Activated CD8-positive, alpha-beta T cell treated with anti-CD3 and anti-CD28 coated beads, Interleukin-2, amount 10 ng/mL, durations not matched to agents 7 days and 5 days (primary cell): ENCODE data around the gene DEFB131B. TPM values are rescaled to one million over a fixed set of nuclear protein-coding genes. Genes with fewer than 3 reads are reported as not detected.
"Not testable (repeated sequence)": the region's sequence is repeated elsewhere in the genome, so short reads cannot be mapped to it uniquely, and the experiment has no call there.

Source experiments
- ATAC-seq: fragments of 150-1000 bp; cut with Tn5 transposase; one replicate; pipeline ENCODE4 v1.10.0; 2021; ENCODE audit warnings: moderate library complexity
- CTCF ChIA-PET: fragments of 350-600 bp; sonication (Branson Sonifier 250); formaldehyde crosslinking; loops from one replicate; lab custom pipeline; 2021; ENCODE audit warnings: antibody characterized with exemption; lab: Charles Lee
- POLR2A ChIA-PET: fragments of 350-600 bp; sonication (Branson Sonifier 250); formaldehyde crosslinking; loops from one replicate; lab custom pipeline; 2021; ENCODE audit warnings: antibody characterized with exemption; lab: Charles Lee
- DNase-seq: peaks from one replicate; pipeline ENCODE4 v3.0.0-alpha.2; 2020
- H3K27ac Mint-ChIP-seq: one replicate; pipeline ENCODE4 v1.8.0; 2021; ENCODE audit warnings: mild to moderate bottlenecking, mixed read lengths
- H3K27me3 Mint-ChIP-seq: one replicate; pipeline ENCODE4 v1.8.0; 2021; ENCODE audit warnings: low read depth, mixed read lengths
- H3K36me3 Mint-ChIP-seq: one replicate; pipeline ENCODE4 v1.8.0; 2021; ENCODE audit warnings: low read depth, mixed read lengths
- H3K4me1 Mint-ChIP-seq: one replicate; pipeline ENCODE4 v1.8.0; 2021; ENCODE audit warnings: low read depth, mixed read lengths
- H3K4me3 Mint-ChIP-seq: one replicate; pipeline ENCODE4 v1.8.0; 2021; ENCODE audit warnings: mild to moderate bottlenecking, mixed read lengths
- H3K9me3 Mint-ChIP-seq: one replicate; pipeline ENCODE4 v1.8.0; 2022; ENCODE audit warnings: mixed read lengths; ENCODE audit not compliant: insufficient read depth
- total RNA-seq, 2 experiments: library from RNA; stranded (reverse); gene quantifications; one replicate each; pipeline ENCODE4 v1.2.3, GENCODE V29; 2021

DEFB131B gene, protein sequence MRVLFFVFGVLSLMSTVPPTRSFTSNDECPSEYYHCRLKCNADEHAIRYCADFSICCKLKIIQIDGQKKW
- not detected for total RNA-seq

DNA sequence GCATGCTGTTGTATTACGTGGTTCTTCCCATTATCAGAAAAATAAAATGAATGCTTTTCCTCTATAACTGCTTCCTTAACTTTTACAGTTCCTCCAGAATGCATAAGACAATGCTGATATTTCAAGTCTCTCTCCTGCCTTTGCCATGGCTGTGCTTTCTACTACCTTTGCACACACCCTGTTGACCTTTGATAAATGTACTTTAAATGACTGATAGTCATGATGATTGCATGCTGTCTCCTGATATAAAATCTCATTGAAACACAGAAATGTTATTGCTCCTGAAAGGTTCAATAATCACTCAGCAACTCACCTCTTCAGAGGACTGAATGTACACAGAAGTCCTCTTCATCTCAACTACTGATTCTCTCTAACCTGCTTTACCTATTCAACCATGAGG lies at the start of gene DEFB131B:
Gene DEFB131B, plus strand, starts transcription at position 395 of the 400 bp plus-strand sequence. Its CDS starts 0 bp downstream, at position 395.
- ATAC-seq, POLR2A ChIA-PET, CTCF ChIA-PET, H3K27ac Mint-ChIP-seq, H3K27me3 Mint-ChIP-seq, H3K4me1 Mint-ChIP-seq, DNase-seq, H3K4me3 Mint-ChIP-seq, H3K9me3 Mint-ChIP-seq, H3K36me3 Mint-ChIP-seq: not testable (repeated sequence)

DNA sequence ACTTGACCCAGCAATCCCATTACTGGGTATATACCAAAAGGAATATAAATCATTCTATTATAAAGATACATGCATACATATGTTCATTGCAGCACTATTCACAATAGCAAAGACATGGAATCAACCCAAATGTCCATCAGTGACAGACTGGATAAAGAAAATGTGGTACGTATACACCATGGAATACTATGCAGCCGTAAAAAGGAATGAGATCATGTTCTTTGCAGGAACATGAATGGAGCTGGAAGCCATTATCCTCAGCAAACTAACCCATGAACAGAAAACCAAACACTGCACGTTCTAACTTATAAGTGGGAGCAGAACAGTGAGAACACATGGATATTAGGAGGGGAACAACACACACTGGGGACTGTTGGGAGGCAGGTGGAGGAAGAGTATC lies 49.0 kb upstream of the DEFB131B start:
- ATAC-seq, DNase-seq, POLR2A ChIA-PET, CTCF ChIA-PET, H3K9me3 Mint-ChIP-seq, H3K36me3 Mint-ChIP-seq, H3K4me3 Mint-ChIP-seq, H3K27ac Mint-ChIP-seq, H3K4me1 Mint-ChIP-seq: not testable (repeated sequence)
- H3K27me3 Mint-ChIP-seq = peaks cover 27% of the 10 kb centered on the region

DNA sequence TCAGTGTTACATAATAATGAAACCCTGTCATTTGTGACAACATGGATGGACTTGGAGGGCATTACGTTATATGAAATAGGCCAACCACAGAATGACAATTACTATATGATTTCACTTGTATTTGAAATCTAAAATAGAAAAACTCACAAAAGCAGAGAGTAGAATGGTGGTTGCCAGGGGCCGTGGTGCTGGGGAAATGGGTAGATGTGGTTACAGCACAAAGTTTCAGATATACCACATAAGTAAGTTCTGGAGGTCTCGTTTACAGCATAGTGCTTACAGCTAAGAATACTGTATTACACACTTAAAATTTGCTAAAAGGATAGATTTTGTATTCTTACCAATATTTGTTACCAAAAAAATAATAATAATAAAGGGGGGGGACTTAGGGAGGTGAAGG lies 48.6 kb upstream of the DEFB131B start:
- H3K4me1 Mint-ChIP-seq, H3K4me3 Mint-ChIP-seq, CTCF ChIA-PET, ATAC-seq, H3K36me3 Mint-ChIP-seq, POLR2A ChIA-PET, H3K9me3 Mint-ChIP-seq: not testable (repeated sequence)
- Mint-ChIP-seq H3K27ac (peak overlapping the region; percentile 5), H3K27me3 (peaks cover 30% of the 10 kb centered on the region)
- DNase-seq = peak; percentile 47

DNA sequence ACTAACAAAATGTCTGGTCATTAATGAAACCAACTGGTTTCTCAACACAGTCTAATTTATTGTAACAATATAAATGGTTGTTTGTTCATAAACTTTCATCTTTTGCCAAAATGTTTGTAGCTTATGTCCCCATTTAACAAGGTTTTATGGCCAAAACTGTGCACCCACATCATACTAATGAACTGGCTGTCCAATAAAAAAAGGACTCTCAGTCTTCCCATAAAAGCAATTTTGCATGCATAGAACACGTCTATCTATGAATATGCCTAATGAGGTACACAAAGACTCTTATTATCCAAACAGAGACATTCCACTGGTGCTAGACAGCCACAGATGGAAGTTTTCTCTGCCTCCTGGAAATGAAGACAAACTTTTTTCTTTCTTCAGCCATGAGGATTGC lies 45.4 kb upstream of the DEFB131B start, which contains the start of gene DEFB108B:
Gene DEFB108B, plus strand, starts transcription at position 390 of the 400 bp plus-strand sequence. Its CDS starts 0 bp downstream, at position 390.
- H3K27ac Mint-ChIP-seq, POLR2A ChIA-PET, H3K36me3 Mint-ChIP-seq, H3K4me3 Mint-ChIP-seq, ATAC-seq, H3K4me1 Mint-ChIP-seq, CTCF ChIA-PET, DNase-seq, H3K9me3 Mint-ChIP-seq: not testable (repeated sequence)
- peaks cover 26% of the 10 kb centered on the region for H3K27me3 Mint-ChIP-seq

DNA sequence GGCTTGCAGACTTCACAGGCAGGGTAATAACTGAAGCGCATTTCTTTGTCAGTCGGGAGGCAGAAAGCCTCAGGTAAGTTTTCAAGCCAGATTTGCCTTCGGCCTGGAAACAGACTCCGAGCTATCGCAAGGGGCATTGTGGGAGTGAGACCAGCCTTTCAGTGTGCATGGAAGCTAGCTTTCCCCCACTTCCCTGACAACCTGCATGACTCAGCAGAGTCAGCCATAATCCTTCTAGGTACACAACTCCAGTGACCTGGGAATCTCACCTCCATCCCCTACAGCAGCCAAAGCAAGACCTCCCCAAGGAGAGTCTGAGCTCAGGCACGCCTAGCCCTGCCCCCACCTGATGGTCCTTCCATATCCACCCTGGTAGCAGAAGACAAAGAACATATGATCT lies 35.5 kb upstream of the DEFB131B start:
- CTCF ChIA-PET, H3K4me1 Mint-ChIP-seq, H3K27ac Mint-ChIP-seq, H3K9me3 Mint-ChIP-seq, ATAC-seq, DNase-seq, H3K4me3 Mint-ChIP-seq, POLR2A ChIA-PET, H3K36me3 Mint-ChIP-seq: not testable (repeated sequence)
- peaks cover 13% of the 10 kb centered on the region for H3K27me3 Mint-ChIP-seq

DNA sequence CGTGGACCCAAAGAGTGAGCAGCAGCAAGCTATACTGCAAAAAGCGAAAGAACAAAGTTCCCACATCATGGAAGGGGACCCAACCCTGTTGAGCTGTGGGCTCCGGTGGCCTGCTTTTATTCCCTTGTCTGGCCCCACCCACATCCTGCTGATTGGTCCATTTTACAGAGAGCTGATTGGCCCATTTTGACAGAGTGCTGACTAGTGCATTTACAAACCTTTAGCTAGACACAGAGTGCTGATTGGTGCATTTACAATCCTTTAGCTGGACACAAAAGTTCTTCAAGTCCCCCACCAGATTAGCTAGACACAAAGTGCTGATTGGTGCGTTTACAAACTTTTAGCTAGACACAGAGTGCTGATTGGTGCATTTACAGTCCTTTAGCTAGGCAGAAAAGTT lies 34.9 kb upstream of the DEFB131B start:
- H3K36me3 Mint-ChIP-seq, H3K9me3 Mint-ChIP-seq, DNase-seq, H3K27ac Mint-ChIP-seq, H3K4me3 Mint-ChIP-seq, CTCF ChIA-PET, ATAC-seq, POLR2A ChIA-PET, H3K4me1 Mint-ChIP-seq: not testable (repeated sequence)
- peaks cover 18% of the 10 kb centered on the region for H3K27me3 Mint-ChIP-seq

DNA sequence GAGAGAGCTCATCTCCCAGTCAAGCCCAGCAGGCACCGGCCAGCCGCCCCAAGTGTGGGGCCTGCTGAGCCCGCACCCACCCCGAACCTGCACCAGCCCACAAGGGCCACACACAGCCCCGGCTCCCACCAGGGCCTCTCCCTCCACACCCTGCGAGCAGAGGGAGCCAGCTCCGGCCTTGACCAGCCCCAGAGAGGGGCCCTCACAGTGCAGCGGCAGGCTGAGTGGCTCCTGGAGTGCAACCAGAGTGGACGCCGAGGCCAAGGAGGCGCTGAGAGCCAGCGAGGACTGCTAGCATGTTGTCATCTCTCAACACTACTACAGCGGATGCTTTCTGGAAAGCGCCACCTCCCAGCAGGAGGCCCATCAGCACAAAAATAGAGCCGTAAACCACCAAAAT lies 34.4 kb upstream of the DEFB131B start:
- DNase-seq = no peak
- H3K36me3 Mint-ChIP-seq = no peaks in the 10 kb centered on the region
- no peak overlapping the region for H3K27ac Mint-ChIP-seq
- CTCF ChIA-PET = no interaction called here
- H3K4me3 Mint-ChIP-seq = no peak overlapping the region
- peaks cover 19% of the 10 kb centered on the region for H3K27me3 Mint-ChIP-seq
- H3K9me3 Mint-ChIP-seq = no peaks in the 10 kb centered on the region
- no peak for ATAC-seq
- POLR2A ChIA-PET = no interaction called here
- no peaks in the 10 kb centered on the region for H3K4me1 Mint-ChIP-seq

DNA sequence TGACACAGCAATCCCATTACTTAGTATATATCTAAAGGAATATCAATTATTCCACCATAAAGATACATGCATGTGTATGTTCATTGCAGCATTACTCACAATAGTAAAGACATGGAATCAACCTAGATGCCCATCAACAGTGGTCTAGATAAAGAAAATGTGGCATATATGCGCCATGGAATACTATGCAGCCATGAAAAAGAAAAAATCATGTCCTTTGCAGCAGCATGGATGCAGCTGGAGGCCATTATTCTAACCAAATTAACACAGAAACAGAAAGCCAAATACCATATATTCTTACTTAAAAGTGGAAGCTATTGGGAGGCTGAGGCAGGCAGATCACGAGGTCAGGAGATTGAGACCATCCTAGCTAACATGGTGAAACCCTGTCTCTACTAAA lies 24.4 kb upstream of the DEFB131B start:
- ATAC-seq, H3K4me1 Mint-ChIP-seq, H3K27ac Mint-ChIP-seq, H3K4me3 Mint-ChIP-seq, CTCF ChIA-PET, H3K9me3 Mint-ChIP-seq, H3K36me3 Mint-ChIP-seq, DNase-seq, POLR2A ChIA-PET, H3K27me3 Mint-ChIP-seq: not testable (repeated sequence)

DNA sequence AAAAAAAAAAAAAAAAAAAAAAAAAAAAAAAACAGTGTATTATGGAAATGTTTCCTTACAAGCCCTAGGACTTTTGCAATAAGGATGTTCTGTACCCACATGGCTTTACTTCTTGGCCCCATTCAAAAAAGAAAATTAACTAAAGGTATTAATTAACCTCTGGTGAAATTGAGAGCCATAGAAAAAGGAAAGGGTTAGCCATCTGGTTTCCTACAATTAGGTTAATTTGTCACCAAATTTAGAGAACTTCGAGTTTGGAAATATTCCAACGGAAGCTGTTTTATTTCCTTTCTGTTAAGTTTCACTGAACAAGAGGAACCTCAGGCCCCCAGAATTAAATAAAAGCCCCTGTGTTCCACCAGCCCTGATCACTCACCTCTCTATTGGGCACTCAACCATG lies 22.4 kb upstream of the DEFB131B start:
- POLR2A ChIA-PET, H3K27me3 Mint-ChIP-seq, ATAC-seq, H3K36me3 Mint-ChIP-seq, DNase-seq, H3K4me3 Mint-ChIP-seq, H3K9me3 Mint-ChIP-seq, CTCF ChIA-PET, H3K27ac Mint-ChIP-seq, H3K4me1 Mint-ChIP-seq: not testable (repeated sequence)

DNA sequence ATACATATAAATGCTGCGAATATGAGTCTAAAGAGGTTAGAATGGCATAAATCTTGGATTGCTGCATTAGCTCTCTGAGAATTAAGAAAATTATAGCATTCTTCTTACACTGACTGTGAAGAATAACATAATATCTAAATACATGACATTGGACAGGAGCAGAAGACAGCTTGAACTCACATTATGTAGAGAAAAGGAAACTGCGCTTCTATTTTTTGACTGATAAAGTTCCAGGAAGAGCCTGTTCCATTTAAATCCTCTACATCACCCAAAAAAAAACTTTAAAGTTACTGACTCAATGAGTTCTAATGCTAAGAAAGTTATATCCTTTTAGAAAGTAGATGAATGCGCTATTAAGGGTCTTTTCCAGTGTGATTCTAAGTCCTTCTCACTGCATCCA lies 17.4 kb upstream of the DEFB131B start:
- H3K4me3 Mint-ChIP-seq, ATAC-seq, POLR2A ChIA-PET, DNase-seq, H3K27me3 Mint-ChIP-seq, H3K9me3 Mint-ChIP-seq, H3K36me3 Mint-ChIP-seq, H3K4me1 Mint-ChIP-seq, H3K27ac Mint-ChIP-seq: not testable (repeated sequence)
- CTCF ChIA-PET = interaction anchor here (1.5 kb wide), 1 partner anchor 60 kb away, joined by 4 read pairs; no protein-coding TSS in a partner anchor

DNA sequence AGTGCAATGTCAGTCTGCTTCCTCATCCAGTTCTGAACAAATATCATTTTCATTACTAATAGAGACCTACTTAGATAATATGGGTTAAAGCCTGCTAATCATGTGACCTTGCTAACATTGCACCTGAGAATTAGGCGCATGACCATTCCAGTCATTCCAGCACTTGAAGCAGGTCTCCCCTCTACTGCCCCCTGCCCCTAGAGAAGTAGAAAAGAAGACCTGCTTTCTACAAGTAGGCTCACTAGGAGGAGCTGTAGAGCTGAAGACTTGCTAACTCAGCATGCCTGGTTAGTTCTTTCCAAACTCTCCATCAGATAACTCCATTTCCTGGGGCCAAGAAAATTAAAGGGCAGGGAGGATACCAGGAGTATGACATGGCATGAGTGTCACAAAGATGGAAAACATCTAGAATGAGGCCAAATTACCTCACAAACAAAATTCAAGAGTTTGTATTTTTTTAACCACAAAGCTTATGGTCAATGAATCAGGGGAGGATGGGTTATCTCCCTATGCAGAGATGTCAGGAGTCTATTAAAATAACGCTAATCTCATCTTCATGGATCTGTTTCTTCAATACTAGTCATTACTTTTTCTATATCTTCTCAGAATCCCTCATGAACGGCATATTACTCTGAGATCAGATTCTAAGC lies 14.2 kb upstream of the DEFB131B start:
- POLR2A ChIA-PET, H3K27ac Mint-ChIP-seq, H3K4me1 Mint-ChIP-seq, H3K4me3 Mint-ChIP-seq, H3K27me3 Mint-ChIP-seq, H3K9me3 Mint-ChIP-seq, H3K36me3 Mint-ChIP-seq: not testable (repeated sequence)
- CTCF ChIA-PET = interaction anchor here (0.7 to 1.6 kb wide), 5 partner anchors 9 to 65 kb away, joined by 3 to 6 read pairs (median 3); partner anchors contain the start of gene RNF121
- ATAC-seq (peak; percentile 68), DNase-seq (peak; percentile 51)

DNA sequence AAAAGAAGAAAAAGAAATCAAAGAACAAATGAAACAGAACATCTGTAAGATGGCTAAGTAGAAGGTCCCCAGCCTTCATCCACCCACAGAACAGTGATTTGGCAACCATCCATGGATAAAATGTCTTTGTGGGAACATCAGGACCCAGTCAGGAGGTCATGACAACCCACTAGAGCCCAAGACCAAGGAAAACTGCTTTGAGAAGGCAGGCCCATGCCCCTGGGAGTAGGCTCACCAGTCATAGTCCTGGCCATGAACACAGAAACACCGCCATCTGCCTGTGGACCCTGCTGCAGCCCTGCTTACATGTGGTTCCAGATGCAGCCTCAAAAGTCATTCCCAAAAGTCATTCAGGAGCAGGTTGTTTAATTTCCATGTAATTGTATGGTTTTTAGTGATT lies 11.0 kb upstream of the DEFB131B start:
- CTCF ChIA-PET, H3K4me3 Mint-ChIP-seq, H3K36me3 Mint-ChIP-seq, DNase-seq, H3K9me3 Mint-ChIP-seq, POLR2A ChIA-PET, H3K27ac Mint-ChIP-seq, H3K4me1 Mint-ChIP-seq, ATAC-seq, H3K27me3 Mint-ChIP-seq: not testable (repeated sequence)
